Umbilical cord (tissue), 2 donors: ENCODE data around the gene ADRB1. TPM values are rescaled to one million over a fixed set of nuclear protein-coding genes. Genes with fewer than 3 reads are reported as not detected.

Experiments used
- DNase-seq: peaks from one replicate; pipeline ENCODE4 v3.0.0-alpha.2; 2015; ENCODE audit warnings: low spot score
- total RNA-seq: library from RNA; depleted of rRNA; stranded (reverse); fragments of >200 nt; gene quantifications from one replicate; pipeline ENCODE4 v1.2.3, GENCODE V29; 2014; ENCODE audit warnings: low replicate concordance; ENCODE audit not compliant: insufficient read depth

Gene ADRB1
- 0.72 TPM for total RNA-seq

DNA sequence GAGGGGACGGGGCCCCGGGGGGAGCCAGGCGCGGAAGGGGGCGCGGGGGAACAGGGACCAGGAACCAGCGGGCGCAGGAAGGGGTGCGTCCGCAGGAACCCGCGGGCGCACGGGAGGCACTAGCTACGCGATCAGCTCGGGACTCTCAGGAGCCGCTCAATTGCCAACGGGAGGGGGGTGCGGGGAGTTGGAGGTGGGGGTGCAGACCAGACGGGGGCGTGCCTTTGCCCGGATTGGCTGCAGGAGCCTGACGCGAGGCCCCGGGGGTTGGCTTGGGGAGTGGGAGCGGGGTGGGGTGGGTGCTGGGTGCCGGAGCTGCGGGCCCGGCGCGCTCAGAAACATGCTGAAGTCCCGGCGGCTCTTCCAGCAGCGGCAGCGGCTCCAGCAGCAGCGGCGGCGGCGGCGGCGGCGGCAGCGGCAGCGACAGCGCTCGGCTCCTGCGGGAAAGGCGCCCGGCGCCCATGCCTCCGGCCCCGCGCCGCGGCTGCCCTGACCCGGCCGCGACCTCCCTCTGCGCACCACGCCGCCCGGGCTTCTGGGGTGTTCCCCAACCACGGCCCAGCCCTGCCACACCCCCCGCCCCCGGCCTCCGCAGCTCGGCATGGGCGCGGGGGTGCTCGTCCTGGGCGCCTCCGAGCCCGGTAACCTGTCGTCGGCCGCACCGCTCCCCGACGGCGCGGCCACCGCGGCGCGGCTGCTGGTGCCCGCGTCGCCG is at the start of gene ADRB1:
Gene ADRB1, plus strand, starts transcription at position 335 of the 715 bp plus-strand sequence. Its CDS starts 267 bp downstream, at position 602.
- peak; percentile 61 for DNase-seq

DNA sequence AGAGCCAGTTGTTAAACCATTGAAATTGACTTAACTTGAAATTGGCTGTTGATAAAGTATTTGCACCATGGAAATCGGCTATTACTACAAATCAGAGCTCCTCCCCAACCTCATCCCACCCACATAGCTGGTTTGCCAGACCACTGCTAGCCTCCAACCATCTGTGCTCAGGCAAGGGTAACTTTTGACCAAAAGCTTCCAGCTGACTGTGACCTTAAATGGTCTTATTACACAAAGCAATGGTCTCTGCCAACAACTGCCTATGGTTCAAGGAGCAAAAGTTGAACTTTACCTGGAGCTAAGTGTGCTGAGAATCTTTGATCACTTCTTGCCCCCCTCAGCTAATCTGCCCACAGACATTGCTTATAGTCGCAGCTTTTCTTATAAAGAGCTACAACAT is 48.5 kb upstream of the ADRB1 start:
- no peak for DNase-seq

GRCh38 chr10:113997428-113997827 is 46.2 kb upstream of the ADRB1 start:
- no peak for DNase-seq

GRCh38 chr10:113999531-113999930 is 44.1 kb upstream of the ADRB1 start:
- no peak for DNase-seq

DNA sequence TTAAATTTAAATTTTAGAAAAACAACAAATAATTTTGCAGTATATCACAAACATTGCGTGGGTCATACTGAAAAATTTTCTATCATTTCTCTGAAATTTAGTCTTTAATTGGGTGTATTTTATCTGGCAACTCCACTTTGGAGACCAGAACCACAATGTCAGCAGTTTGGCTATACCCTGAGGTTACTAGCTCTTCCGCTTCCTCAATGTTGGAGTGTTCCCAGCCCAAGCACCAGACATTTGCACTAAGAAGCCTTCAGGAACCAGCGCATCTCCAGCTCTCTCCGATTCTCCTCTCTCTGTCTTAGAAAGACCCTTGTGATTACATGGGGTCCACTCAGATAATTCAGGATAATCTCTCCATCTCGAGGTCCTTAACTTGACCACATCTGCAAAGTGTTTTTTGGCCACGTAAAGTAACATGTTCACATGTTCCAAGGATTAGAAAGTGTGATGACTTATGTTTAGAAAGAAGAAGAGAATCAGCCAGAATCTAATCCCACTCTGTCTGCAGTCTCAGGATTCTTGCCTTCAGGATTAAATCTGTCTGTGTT is 43.1 kb upstream of the ADRB1 start:
- DNase-seq: peak; percentile 92

- DNase-seq: no peak
These were observed 41.2 kb upstream of the ADRB1 start for GRCh38 chr10:114002422-114002821.

GRCh38 chr10:114003161-114003941 is 40.3 kb upstream of the ADRB1 start:
- peak; percentile 92 for DNase-seq

- no peak for DNase-seq
These were observed 34.2 kb upstream of the ADRB1 start for GRCh38 chr10:114009281-114009996.

DNA sequence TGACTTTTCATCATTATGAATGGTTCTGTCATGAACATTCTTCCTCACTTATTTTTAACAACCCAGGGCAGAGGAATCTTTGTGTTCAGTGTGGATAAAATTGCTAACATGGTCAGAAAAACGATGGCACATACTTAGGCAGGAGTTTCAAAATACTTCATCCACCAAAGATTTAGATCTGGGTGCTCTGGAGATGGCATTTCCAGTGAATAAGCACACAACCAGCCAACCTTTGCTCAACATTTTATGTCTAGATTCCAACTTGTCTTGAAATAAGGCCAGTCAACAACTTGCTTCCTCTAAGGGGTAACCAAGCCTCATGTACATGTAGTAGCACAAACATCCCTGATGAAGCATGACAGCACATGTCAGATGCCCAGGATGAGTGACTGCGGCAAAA is 33.4 kb upstream of the ADRB1 start:
- DNase-seq: no peak

GRCh38 chr10:114012650-114013049 is 31.0 kb upstream of the ADRB1 start:
- no peak for DNase-seq

- DNase-seq: no peak
These were observed 28.0 kb upstream of the ADRB1 start for GRCh38 chr10:114015708-114016107.

DNA sequence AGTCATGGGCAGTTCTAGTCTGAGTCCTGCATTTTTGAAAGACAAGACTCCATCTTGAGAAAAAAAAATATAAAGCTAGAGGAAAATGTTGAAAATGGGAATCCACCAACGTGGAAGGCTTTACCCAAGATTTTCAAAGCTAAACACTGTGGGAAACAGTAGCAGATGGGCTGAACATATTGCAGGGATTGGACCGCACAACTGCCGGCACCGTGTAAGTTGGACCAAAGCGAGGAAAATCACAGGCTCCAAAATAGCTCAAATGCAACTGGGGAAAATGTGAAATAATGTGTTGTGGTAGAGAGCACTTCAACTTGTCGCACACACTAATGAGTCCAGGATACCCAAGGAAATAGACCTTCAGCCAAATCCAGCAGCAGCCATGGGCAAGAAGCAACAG is 26.4 kb upstream of the ADRB1 start:
- DNase-seq: no peak

- DNase-seq: no peak
These were observed 25.8 kb upstream of the ADRB1 start for GRCh38 chr10:114017873-114018272.

GRCh38 chr10:114019226-114019625 is 24.4 kb upstream of the ADRB1 start:
- no peak for DNase-seq

- DNase-seq: no peak
These were observed 22.5 kb upstream of the ADRB1 start for GRCh38 chr10:114021154-114021553.

GRCh38 chr10:114021717-114022680 is 21.7 kb upstream of the ADRB1 start:
- DNase-seq: peak; percentile 61

GRCh38 chr10:114022766-114023597 is 20.7 kb upstream of the ADRB1 start:
- DNase-seq: peak; percentile 61

- no peak for DNase-seq
These were observed 18.6 kb upstream of the ADRB1 start for GRCh38 chr10:114024876-114025610.

GRCh38 chr10:114025611-114026130 is 18.0 kb upstream of the ADRB1 start:
- no peak for DNase-seq
